Activated CD4-positive, alpha-beta T cell treated with anti-CD3 and anti-CD28 coated beads for 36 hours (primary cell): ENCODE results near the gene C9orf78. TPM values are rescaled to one million over a fixed set of nuclear protein-coding genes. Genes with fewer than 3 reads are reported as not detected.
A peak's percentile ranks its signal among the peaks of the same experiment; 100 is the strongest.

Source experiments
- ATAC-seq: fragments of 200-7000 bp; cut with Tn5 transposase; one replicate; pipeline ENCODE4 v1.10.0; 2021; ENCODE audit warnings: mild to moderate bottlenecking, moderate library complexity
- CTCF ChIA-PET: fragments of 350-600 bp; sonication (Branson Sonifier 250); formaldehyde crosslinking; loops from one replicate; lab custom pipeline; 2021; ENCODE audit warnings: antibody characterized with exemption; lab: Charles Lee
- POLR2A ChIA-PET: fragments of 350-600 bp; sonication (Branson Sonifier 250); formaldehyde crosslinking; loops from one replicate; lab custom pipeline; 2021; ENCODE audit warnings: antibody characterized with exemption, inconsistent platforms; lab: Charles Lee
- DNase-seq: peaks from one replicate; pipeline ENCODE4 v3.0.0-alpha.2; 2020
- H3K27ac Mint-ChIP-seq: one replicate; pipeline ENCODE4 v1.8.0; 2021; ENCODE audit warnings: mixed read lengths
- H3K27me3 Mint-ChIP-seq: one replicate; pipeline ENCODE4 v1.8.0; 2021; ENCODE audit warnings: mixed read lengths
- H3K36me3 Mint-ChIP-seq: one replicate; pipeline ENCODE4 v1.8.0; 2021; ENCODE audit warnings: low read depth, mixed read lengths
- H3K4me1 Mint-ChIP-seq: one replicate; pipeline ENCODE4 v1.8.0; 2021; ENCODE audit warnings: mixed read lengths
- H3K4me3 Mint-ChIP-seq: one replicate; pipeline ENCODE4 v1.8.0; 2021; ENCODE audit warnings: mild to moderate bottlenecking, moderate library complexity, mixed read lengths
- H3K9me3 Mint-ChIP-seq: one replicate; pipeline ENCODE4 v1.8.0; 2021; ENCODE audit warnings: low read depth, mixed read lengths
- intact Hi-C, 2 experiments: fragments of 100-400 bp; cut with DNase I in 1 of 2; cut with micrococcal nuclease in 1 of 2; formaldehyde crosslinking; loops; one replicate each; pipeline versions ENCODE4 v1.14.2 to v1.15.1; 2022 to 2024; cut with DNase I, micrococcal nuclease
- total RNA-seq, 2 experiments: library from RNA; stranded (reverse); gene quantifications; one replicate each; pipeline ENCODE4 v1.2.3, GENCODE V29; 2021

The C9orf78 gene
- total RNA-seq, 2 experiments from 2014 or later: 42.8 to 59.8 TPM

DNA sequence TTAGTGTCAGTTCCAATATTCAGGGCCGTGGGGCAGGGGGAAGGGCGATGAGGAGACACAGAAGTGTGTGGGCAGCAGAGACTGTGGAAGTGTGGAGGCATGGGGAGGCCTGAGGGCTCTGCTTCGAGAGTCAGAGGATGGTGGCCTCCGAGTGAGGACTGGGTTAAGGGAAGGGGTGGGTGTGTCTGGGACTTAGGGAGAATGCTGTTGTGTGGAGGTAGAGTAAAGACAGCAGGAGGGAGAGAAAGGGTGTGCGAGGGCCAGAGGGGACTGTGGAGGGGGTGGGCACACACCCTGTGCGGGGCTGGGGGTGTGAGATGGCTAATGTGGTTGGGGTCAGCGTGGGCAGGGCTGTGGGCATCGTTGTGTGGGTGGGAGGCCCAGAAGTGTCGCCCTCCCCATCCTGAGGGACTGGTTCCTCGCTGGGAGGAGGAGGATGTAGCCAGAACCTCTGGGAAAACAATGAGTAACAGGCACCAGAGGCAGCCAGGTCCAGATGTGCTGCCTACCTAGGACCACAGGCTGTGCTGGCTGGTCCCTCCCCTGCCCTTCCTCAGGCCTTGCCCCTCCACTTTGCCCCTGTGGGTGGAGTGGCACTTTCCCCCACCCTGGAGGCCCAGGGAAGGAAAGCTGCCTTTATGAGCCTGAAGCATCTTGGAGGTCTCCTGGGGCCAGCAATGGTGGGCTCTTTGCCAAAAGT is 4.4 kb upstream of the C9orf78 start:
- ChIA-PET CTCF (interaction anchor here (0.5 to 1.1 kb wide), 5 partner anchors 9 to 215 kb away, joined by 3 to 5 read pairs (median 4); no protein-coding TSS in a partner anchor), POLR2A (interaction anchor here (0.9 to 2.7 kb wide), 5 partner anchors 16 to 48 kb away, joined by 3 to 16 read pairs (median 4); partner anchors contain the start of gene TOR1A)
- H3K27me3 Mint-ChIP-seq: no peaks in the 10 kb centered on the region
- intact Hi-C loops: loop anchor here in 1 of 2 experiments (1.0 to 10.0 kb wide), 4 partner anchors 15 to 505 kb away; partner anchors contain the start of gene FNBP1
- H3K27ac Mint-ChIP-seq: peak overlapping the region; percentile 93
- H3K36me3 Mint-ChIP-seq: peaks cover 17% of the 10 kb centered on the region
- peak overlapping the region; percentile 55 for H3K4me3 Mint-ChIP-seq
- peaks cover 58% of the 10 kb centered on the region for H3K4me1 Mint-ChIP-seq
- no peaks in the 10 kb centered on the region for H3K9me3 Mint-ChIP-seq
- ATAC-seq (no peak), DNase-seq (peak; percentile 34)

DNA sequence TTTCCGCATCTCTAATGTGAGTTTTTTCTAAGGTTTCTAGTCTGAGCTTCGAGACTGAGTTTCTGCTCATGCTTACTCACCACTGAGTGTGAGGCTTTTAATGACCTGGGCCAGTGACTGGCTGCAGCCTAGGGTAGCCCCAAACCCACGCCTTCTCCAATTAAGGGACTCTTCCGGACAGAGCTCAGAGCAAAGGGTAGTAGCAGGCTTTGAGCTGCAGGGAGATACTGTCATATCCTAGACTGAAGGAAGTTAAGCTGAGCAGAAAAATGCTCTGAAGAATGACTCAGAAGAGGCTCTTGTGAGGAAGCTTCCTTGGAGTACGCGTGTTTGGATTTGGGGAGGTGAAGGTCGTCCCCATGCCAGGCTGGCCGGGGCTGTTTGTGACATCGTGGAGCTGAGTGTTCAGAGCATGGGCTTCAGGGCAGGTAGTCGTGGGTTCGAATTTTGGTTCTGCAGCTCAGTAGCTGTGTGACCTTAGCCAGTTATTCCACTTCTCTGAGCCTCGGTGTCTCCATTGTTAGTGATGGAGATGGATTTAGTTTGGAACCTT is 3.7 kb upstream of the C9orf78 start:
- H3K27ac Mint-ChIP-seq: peak overlapping the region; percentile 93
- intact Hi-C loops: loop anchor here in 1 of 2 experiments (5.0 to 10.0 kb wide), 3 partner anchors 204 to 506 kb away; partner anchors contain the start of gene FNBP1
- ChIA-PET CTCF (interaction anchor here (0.5 to 1.2 kb wide), 9 partner anchors 9 to 214 kb away, joined by 3 to 5 read pairs (median 3); no protein-coding TSS in a partner anchor), POLR2A (interaction anchor here (0.9 to 2.7 kb wide), 6 partner anchors 15 to 49 kb away, joined by 3 to 16 read pairs (median 4); partner anchors contain the start of gene TOR1A)
- peaks cover 21% of the 10 kb centered on the region for H3K36me3 Mint-ChIP-seq
- peaks cover 64% of the 10 kb centered on the region for H3K4me1 Mint-ChIP-seq
- H3K9me3 Mint-ChIP-seq: no peaks in the 10 kb centered on the region
- no peaks in the 10 kb centered on the region for H3K27me3 Mint-ChIP-seq
- peak overlapping the region; percentile 55 for H3K4me3 Mint-ChIP-seq
- DNase-seq (peak; percentile 73), ATAC-seq (peak; percentile 68)

DNA sequence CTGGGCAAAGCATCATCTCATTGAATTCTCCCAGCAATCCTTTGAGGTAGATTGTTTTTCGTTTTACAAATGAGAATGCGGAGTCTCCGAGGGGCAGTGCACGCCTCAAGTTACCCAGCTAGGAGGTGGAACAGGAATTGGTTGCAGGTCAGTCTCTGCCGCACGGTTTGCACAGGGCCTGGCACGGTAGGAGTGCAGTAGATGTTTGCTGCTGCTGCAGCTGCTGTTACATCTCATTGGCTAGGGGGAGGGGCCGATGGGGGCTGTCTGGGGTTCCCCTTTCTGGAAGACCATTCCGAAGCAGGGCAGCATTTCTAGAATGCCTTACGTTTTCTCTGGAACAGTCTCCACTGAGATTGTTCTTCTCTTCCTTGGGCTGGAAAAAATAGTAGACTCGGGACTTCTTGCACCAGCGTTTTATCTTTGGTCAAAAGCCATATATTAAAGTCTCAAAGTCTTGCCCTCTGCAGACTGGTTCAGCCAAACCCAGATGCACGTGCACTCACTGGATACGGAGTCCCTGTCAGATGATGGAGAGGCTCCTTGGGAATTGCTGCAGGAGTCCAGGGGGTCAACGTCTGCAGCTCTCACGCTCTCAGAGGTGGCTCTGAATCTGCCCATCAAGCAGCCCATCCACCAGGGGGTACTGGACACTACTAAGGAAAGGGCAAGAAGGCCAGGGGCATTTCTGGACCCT is 1.4 kb upstream of the C9orf78 start:
- H3K27ac Mint-ChIP-seq: peak overlapping the region; percentile 93
- ATAC-seq (no peak), DNase-seq (peak; percentile 69)
- CTCF ChIA-PET: no interaction called here
- POLR2A ChIA-PET: interaction anchor here (1.0 to 2.7 kb wide), 3 partner anchors 13 to 52 kb away, joined by 3 to 16 read pairs (median 5); no protein-coding TSS in a partner anchor
- peaks cover 66% of the 10 kb centered on the region for H3K4me1 Mint-ChIP-seq
- intact Hi-C loops: loop anchor here (1.0 to 10.0 kb wide), 4 partner anchors 33 to 508 kb away; partner anchors contain the start of gene FNBP1 (in 1 of the 2)
- H3K9me3 Mint-ChIP-seq: no peaks in the 10 kb centered on the region
- H3K36me3 Mint-ChIP-seq: peaks cover 30% of the 10 kb centered on the region
- H3K4me3 Mint-ChIP-seq: peak overlapping the region; percentile 96
- H3K27me3 Mint-ChIP-seq: no peaks in the 10 kb centered on the region

DNA sequence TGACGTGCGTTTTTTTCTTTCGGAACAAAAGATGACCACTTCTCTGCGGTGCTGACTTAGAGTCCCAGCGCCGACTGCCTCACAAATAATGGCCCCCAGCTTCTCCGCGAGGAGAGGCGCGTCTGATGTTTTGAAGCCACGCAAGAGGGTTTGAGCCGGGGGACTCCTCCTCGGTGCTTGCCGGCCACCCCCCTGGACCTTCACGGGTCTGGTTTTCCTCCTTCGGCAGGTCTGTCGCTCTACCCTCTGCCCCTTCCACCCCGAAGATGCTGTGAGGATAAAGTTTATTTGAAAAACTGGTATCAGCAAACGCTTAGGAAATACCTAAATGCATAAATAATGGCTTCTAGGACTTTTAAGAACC is 767 bp upstream of the C9orf78 start:
- ATAC-seq: no peak
- ChIA-PET CTCF (no interaction called here), POLR2A (interaction anchor here (1.0 kb wide), 1 partner anchor 53 kb away, joined by 3 read pairs; no protein-coding TSS in a partner anchor)
- intact Hi-C loops: loop anchor here (1.0 to 10.0 kb wide), 11 partner anchors 12 to 509 kb away; partner anchors contain the start of genes TOR1A (in 2 of the 2), ASB6 (in 1 of the 2), FNBP1 (in 1 of the 2) and TOR1B (in 1 of the 2)
- Mint-ChIP-seq H3K9me3 (no peaks in the 10 kb centered on the region), H3K27ac (peak overlapping the region; percentile 93), H3K4me3 (peak overlapping the region; percentile 96), H3K4me1 (peaks cover 59% of the 10 kb centered on the region), H3K36me3 (peaks cover 35% of the 10 kb centered on the region), H3K27me3 (no peaks in the 10 kb centered on the region)
- DNase-seq: peak; percentile 48

DNA sequence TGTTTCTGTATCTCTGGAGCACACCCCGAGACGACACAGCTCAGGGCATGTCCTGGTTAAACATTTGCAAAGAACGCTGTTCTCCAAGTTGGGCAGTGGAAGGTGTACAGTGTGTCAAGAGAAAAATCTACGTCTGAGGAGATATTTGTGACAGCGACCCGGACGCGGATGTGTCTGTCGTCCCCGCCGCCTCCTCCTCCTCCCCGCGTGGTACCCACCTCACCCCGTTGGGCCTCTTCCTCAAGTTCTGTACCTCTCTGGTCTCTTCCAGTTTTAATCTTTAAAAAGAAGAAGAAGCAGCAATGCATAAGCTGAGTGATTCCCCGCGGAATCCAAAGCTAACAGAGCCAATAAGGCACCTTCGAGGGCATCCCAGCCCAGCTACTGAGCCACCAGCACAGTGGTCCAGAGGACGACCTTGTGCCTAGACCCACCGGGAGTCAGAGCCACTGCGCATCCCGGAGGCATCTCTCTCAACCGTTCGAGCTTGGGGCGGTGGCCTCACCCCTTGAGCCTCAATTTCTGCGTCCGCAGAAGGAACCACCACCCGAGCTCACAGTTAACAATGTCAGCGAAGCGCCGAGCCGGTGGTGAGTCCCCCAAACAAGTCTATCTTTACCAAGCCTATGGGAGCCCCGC is 467 bp downstream of the C9orf78 start:
- Mint-ChIP-seq H3K36me3 (peaks cover 39% of the 10 kb centered on the region), H3K27me3 (no peaks in the 10 kb centered on the region), H3K4me3 (peak overlapping the region; percentile 96), H3K27ac (peak overlapping the region; percentile 96), H3K4me1 (peaks cover 49% of the 10 kb centered on the region), H3K9me3 (no peaks in the 10 kb centered on the region)
- ChIA-PET CTCF (interaction anchor here (0.6 to 0.7 kb wide), 2 partner anchors 51 to 596 kb away, joined by 3 read pairs; no protein-coding TSS in a partner anchor), POLR2A (interaction anchor here (0.6 to 1.5 kb wide), 3 partner anchors 30 to 481 kb away, joined by 3 to 4 read pairs (median 3); no protein-coding TSS in a partner anchor)
- intact Hi-C loops: loop anchor here (1.0 to 10.0 kb wide), 10 partner anchors 10 to 510 kb away; partner anchors contain the start of genes TOR1A (in 2 of the 2), ASB6 (in 1 of the 2), FNBP1 (in 1 of the 2) and TOR1B (in 1 of the 2)
- ATAC-seq: peak; percentile 3
- peak; percentile 61 for DNase-seq

DNA sequence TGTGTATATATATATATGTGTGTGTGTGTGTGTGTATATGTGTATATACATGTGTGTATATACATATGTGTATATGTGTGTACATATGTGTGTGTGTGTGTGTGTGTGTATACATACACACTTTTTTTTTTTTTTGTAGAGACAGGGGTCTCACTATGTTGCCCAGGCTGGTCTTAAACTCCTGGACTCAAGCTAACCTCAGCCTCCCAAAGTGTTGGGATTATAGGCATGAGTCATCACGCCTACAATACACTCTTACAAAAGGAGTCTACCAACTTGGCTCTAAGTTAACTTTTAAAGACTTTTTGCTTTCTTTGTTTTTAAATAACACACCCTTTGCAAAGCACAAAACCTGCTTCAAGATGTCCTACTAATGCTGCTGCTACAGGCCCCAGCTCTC is 2.1 kb downstream of the C9orf78 start:
- H3K4me1 Mint-ChIP-seq: peaks cover 32% of the 10 kb centered on the region
- ATAC-seq: no peak
- no peaks in the 10 kb centered on the region for H3K27me3 Mint-ChIP-seq
- ChIA-PET CTCF (no interaction called here), POLR2A (interaction anchor here (0.6 kb wide), 1 partner anchor 23 kb away, joined by 4 read pairs; no protein-coding TSS in a partner anchor)
- no peak for DNase-seq
- intact Hi-C loops: loop anchor here in 1 of 2 experiments (10.0 kb wide), 1 partner anchor 512 kb away; no protein-coding TSS in a partner anchor
- H3K4me3 Mint-ChIP-seq: peak overlapping the region; percentile 96
- peak overlapping the region; percentile 69 for H3K27ac Mint-ChIP-seq
- H3K36me3 Mint-ChIP-seq: peaks cover 50% of the 10 kb centered on the region
- no peaks in the 10 kb centered on the region for H3K9me3 Mint-ChIP-seq

DNA sequence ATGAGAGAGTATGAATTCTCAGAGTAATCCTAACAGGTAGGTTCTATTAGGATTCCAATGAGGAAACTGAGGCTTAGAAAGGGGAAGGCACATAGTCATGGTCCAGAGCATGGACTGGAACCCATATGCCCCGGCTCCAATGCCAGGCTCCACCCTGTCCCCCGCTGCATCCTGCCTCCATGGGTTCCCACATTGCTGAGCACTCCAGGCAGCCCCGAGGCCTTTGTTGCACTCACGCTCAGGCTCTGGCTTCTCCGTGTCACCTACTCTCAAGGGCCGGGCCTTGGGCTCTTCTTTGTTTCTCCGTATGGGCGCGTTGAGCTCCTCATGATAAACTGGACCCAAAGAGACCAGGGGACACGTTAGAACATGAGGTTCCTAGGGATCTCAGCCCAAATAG is 6.1 kb downstream of the C9orf78 start:
- CTCF ChIA-PET: interaction anchor here (1.0 kb wide), 1 partner anchor 10 kb away, joined by 3 read pairs; no protein-coding TSS in a partner anchor
- H3K4me1 Mint-ChIP-seq: peaks cover 9% of the 10 kb centered on the region
- intact Hi-C loops: no loop called here
- no peak overlapping the region for H3K4me3 Mint-ChIP-seq
- ATAC-seq (no peak), DNase-seq (no peak)
- H3K27me3 Mint-ChIP-seq: no peaks in the 10 kb centered on the region
- H3K27ac Mint-ChIP-seq: peak overlapping the region; percentile 26
- no peaks in the 10 kb centered on the region for H3K9me3 Mint-ChIP-seq
- peaks cover 34% of the 10 kb centered on the region for H3K36me3 Mint-ChIP-seq
- POLR2A ChIA-PET: no interaction called here

DNA sequence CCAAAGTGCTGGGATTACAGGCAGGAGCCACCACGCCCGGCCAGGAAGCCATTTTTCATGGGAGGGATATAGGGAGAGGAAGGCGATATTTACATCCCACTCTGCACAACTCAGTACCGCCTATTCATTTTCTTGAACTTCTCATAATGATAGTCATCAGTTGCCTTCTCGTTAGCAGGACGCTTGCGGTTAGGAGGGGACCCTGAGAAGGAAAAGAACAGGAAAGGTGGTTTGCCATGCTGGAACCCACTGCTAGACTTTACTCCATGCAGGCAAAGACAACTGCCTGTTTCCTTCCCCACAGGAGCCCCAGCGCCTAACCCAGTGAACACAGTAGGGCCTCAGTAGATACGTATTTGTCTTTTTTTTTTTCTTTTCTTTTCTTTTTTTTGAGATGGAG is 7.0 kb downstream of the C9orf78 start:
- Mint-ChIP-seq H3K4me3 (no peak overlapping the region), H3K36me3 (peaks cover 29% of the 10 kb centered on the region), H3K4me1 (peaks cover under 1% of the 10 kb centered on the region), H3K9me3 (no peaks in the 10 kb centered on the region), H3K27ac (no peak overlapping the region), H3K27me3 (no peaks in the 10 kb centered on the region)
- ATAC-seq (no peak), DNase-seq (no peak)
- POLR2A ChIA-PET: interaction anchor here (0.7 kb wide), 1 partner anchor 649 kb away, joined by 3 read pairs; no protein-coding TSS in a partner anchor
- CTCF ChIA-PET: no interaction called here
- intact Hi-C loops: no loop called here

DNA sequence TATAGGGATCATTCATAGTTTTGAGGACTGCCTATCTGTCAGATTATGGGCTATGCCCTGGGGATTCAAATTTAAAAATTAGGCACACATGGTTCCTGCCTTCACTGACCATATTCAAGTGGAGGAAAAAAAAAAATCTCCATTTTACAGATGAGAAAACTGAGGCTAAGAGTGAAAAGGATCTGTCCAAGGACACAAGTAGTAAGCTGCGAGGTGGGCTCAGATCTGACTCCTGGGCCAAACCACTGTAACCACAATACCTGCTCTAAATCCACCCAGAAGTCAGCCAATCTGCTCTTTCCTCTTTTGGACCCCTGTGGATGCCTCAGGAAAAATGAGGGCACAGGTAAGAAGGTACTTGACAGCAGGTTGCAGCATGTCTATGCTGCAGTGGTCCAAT is 8.3 kb downstream of the C9orf78 start:
- intact Hi-C loops: no loop called here
- Mint-ChIP-seq H3K27me3 (no peaks in the 10 kb centered on the region), H3K36me3 (peaks cover 38% of the 10 kb centered on the region), H3K4me3 (no peak overlapping the region), H3K27ac (no peak overlapping the region), H3K4me1 (peaks cover 11% of the 10 kb centered on the region), H3K9me3 (no peaks in the 10 kb centered on the region)
- no peak for DNase-seq
- POLR2A ChIA-PET: interaction anchor here (0.7 to 0.9 kb wide), 2 partner anchors 15 to 22 kb away, joined by 3 read pairs; no protein-coding TSS in a partner anchor
- ATAC-seq: no peak
- CTCF ChIA-PET: interaction anchor here (0.7 to 1.1 kb wide), 3 partner anchors 12 to 62 kb away, joined by 3 read pairs; no protein-coding TSS in a partner anchor

DNA sequence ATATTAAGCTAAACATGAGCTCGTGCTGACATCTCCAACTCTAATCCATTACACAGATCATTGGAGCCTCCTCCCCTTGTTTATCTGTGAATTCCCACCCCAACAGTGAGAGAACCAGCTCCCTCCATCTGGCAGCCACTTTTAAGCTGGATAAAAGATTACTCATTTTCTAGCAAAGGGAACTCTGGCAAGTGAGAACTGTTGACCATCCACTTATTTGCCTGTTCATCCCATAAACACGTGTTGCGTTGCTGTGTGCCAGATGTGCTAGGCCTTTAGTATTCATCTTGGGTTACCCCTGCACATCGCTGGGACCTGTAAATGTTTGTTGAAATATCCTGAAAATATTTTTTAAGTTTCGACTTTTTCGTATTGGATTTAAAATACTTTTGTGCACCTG is 8.7 kb downstream of the C9orf78 start:
- H3K9me3 Mint-ChIP-seq: no peaks in the 10 kb centered on the region
- H3K27ac Mint-ChIP-seq: no peak overlapping the region
- DNase-seq: no peak
- no peak for ATAC-seq
- H3K27me3 Mint-ChIP-seq: no peaks in the 10 kb centered on the region
- H3K4me3 Mint-ChIP-seq: no peak overlapping the region
- POLR2A ChIA-PET: interaction anchor here (0.7 to 0.9 kb wide), 2 partner anchors 14 to 23 kb away, joined by 3 read pairs; no protein-coding TSS in a partner anchor
- intact Hi-C loops: no loop called here
- peaks cover 11% of the 10 kb centered on the region for H3K4me1 Mint-ChIP-seq
- CTCF ChIA-PET: interaction anchor here (1.1 kb wide), 1 partner anchor 12 kb away, joined by 3 read pairs; no protein-coding TSS in a partner anchor
- peaks cover 36% of the 10 kb centered on the region for H3K36me3 Mint-ChIP-seq
